IPS-15b (cell line): Measurements from ENCODE around the gene MMP25.

Experiments used
- H3K27me3 ChIP-seq: one replicate; pipeline ENCODE4 v1.6.1; 2013; ENCODE audit warnings: low read length; ENCODE audit not compliant: control insufficient read depth, insufficient read depth
- H3K36me3 ChIP-seq: one replicate; pipeline ENCODE4 v1.6.1; 2013; ENCODE audit warnings: low read length; ENCODE audit not compliant: control insufficient read depth, insufficient read depth
- H3K4me1 ChIP-seq: one replicate; pipeline ENCODE4 v1.6.1; 2013; ENCODE audit warnings: mild to moderate bottlenecking, low read length; ENCODE audit not compliant: control insufficient read depth, insufficient read depth
- H3K4me3 ChIP-seq: one replicate; pipeline ENCODE4 v1.5.1; 2013; ENCODE audit warnings: low read depth, low read length
- H3K9ac ChIP-seq: one replicate; pipeline ENCODE4 v1.6.1; 2013; ENCODE audit warnings: low read depth, mild to moderate bottlenecking, low read length
- H3K9me3 ChIP-seq: one replicate; pipeline ENCODE4 v1.6.1; 2013; ENCODE audit warnings: mild to moderate bottlenecking, low read length; ENCODE audit not compliant: control insufficient read depth, insufficient read depth

Gene MMP25

DNA sequence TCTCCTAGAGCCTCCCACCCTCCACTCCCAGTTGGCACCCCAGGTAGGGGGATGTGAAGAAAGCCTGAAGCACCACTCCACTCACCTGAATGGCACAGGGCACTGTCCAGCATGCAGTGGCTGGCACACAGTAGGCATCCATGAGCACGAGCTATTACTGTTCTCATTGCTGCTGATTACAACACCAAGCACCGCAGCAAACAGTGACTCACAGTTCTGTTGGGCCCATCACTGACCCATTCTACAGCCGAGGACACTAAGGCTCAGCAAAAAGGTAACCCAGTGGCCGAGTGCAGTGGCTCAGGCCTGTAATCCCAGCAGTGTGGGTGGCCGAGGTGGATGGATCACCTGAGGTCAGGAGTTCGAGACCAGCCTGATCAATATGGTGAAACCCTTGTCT, 50.0 kb downstream of the MMP25 start:
- Histone ChIP-seq H3K4me3 (peak overlapping the region; percentile 35), H3K36me3 (peaks cover 21% of the 10 kb centered on the region), H3K9ac (peak overlapping the region; percentile 57), H3K4me1 (peaks cover 18% of the 10 kb centered on the region), H3K9me3 (no peaks in the 10 kb centered on the region), H3K27me3 (no peaks in the 10 kb centered on the region)

DNA sequence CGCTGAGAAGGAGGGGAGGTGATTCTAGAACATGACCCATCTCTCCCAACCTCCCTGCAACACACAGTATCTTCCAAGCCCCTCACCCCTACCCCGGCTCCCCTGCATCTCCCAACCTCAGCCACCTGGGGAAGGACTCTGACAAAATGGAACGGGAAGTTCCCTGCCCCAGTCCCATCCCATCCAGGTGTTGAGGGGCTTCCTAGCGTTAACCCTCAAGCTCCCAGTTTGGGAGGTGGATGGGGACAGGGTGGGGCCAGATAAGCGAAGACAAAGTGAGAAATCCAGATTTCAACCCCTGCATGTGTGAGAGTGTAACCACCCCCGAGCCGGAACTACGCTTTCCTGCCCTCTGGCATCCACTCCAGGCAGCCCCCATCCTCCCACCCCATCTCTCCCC, 50.9 kb downstream of the MMP25 start:
- peak overlapping the region; percentile 81 for H3K4me3 ChIP-seq
- H3K9me3 ChIP-seq = no peaks in the 10 kb centered on the region
- H3K36me3 ChIP-seq = peaks cover 12% of the 10 kb centered on the region
- peak overlapping the region; percentile 97 for H3K9ac ChIP-seq
- H3K27me3 ChIP-seq = no peaks in the 10 kb centered on the region
- peaks cover 18% of the 10 kb centered on the region for H3K4me1 ChIP-seq

DNA sequence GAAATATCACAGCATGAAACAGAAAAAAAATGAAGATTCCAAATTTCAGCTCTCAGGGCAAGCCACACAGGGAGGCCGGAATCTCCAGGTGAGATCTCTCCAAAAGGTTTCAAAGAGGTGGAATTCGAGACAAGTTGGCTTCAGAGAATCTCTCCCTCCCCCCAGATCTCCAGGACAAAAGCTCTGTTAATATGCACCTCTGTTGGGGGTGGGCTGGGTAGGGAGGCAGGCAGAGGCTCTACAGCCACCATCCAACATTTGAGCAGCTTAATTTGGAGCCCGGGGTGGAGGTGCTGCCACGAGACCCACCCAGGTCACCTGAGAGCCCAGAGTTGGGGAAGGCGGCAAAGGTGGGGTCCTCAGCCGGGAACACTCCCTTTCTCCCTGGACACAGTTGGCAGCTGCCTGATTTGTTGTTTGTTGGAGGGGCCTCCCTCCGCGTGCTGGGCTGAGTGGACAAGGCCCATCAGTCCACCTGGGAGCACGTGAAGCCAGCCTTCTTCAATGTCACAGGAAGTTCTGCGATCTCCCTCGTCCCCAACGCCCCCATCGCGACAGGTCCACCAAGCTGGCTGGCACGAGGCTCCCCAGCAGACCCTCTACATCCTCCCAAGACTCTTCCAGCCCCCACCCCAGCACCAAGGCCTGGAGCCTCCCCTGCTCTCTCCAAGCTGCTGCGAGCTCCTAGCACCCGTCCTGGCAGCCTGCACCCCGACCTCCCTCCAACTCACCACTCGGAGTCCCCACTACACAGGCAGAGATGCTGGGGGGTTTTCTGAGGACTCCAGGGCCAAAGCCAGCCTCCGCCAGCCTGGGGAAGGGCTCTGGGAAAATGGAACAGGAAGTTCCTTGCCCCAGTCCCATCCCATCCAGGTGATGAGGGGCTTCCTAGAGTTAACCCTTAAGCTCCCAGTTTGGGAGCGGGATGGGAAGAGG, 52.4 kb downstream of the MMP25 start, which contains the start of gene ZSCAN10:
Gene ZSCAN10 (minus strand): TSS at position 836 of the 936 bp plus-strand sequence. CDS start 6,357 bp downstream, outside the sequence.
- Histone ChIP-seq H3K9me3 (no peaks in the 10 kb centered on the region), H3K27me3 (no peaks in the 10 kb centered on the region), H3K4me3 (peak within 1 kb of the TSS; percentile 81), H3K9ac (peak within 1 kb of the TSS; percentile 97), H3K36me3 (peaks cover 5% of the 10 kb centered on the region), H3K4me1 (peaks cover 18% of the 10 kb centered on the region)

DNA sequence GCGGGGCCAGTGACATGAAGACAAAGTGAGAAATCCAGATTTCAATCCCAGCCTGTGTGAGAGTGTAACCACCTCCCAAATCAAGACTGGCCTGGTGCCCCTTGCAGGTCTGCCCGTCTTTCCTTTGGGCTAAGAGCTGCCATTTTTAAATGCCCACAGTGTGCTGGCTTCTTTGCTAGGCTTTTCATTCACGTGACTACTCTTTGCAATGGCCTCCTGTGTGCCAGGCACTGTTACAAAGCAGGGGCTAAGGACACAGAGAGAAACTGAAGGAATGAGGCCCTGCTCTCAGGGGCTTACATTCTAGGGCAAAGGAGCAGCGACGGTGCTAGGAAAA, 53.0 kb downstream of the MMP25 start:
- H3K9me3 ChIP-seq = no peaks in the 10 kb centered on the region
- H3K9ac ChIP-seq = peak overlapping the region; percentile 97
- H3K4me1 ChIP-seq = peaks cover 18% of the 10 kb centered on the region
- peak overlapping the region; percentile 81 for H3K4me3 ChIP-seq
- no peaks in the 10 kb centered on the region for H3K27me3 ChIP-seq
- H3K36me3 ChIP-seq = peaks cover 5% of the 10 kb centered on the region

DNA sequence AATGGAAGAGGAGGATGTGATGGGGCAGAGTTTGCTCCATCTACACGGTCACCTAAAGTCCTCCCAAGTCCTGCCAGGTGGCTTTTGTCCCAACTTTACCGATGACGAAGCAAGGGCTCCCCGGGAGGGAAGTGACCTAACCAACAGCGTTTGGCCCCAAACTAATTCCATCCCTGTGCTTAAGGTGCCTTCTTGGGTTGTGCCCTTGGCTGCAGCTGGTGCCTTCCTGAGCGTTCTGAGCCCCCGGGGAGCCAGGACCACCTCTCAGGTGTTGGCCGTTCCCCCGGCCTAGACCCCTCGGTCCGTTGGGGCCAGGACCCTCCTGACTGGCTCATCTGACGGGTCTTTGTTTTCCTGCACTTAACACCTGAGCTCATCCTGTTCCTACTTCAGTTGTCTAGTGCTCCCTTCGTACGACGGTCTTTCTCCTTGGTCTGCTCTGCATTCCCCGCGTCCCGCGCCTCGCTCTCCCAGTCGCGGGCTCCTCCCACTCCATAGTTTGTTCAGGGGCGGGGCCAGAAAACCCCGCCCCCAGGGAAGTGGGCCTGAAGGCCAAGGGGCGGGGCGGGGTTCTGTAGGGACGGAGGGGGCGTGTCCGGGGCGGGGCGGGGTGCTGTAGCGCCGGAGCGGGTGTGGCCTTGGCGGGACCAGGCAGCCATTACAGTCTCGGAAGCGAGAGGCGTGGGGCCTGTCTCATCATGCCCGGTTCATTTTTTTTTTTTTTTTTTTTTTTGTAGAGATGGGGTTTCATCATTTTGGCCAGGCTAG, 53.6 kb downstream of the MMP25 start:
- Histone ChIP-seq H3K4me1 (peaks cover 18% of the 10 kb centered on the region), H3K4me3 (peak overlapping the region; percentile 81), H3K9ac (peak overlapping the region; percentile 97)

DNA sequence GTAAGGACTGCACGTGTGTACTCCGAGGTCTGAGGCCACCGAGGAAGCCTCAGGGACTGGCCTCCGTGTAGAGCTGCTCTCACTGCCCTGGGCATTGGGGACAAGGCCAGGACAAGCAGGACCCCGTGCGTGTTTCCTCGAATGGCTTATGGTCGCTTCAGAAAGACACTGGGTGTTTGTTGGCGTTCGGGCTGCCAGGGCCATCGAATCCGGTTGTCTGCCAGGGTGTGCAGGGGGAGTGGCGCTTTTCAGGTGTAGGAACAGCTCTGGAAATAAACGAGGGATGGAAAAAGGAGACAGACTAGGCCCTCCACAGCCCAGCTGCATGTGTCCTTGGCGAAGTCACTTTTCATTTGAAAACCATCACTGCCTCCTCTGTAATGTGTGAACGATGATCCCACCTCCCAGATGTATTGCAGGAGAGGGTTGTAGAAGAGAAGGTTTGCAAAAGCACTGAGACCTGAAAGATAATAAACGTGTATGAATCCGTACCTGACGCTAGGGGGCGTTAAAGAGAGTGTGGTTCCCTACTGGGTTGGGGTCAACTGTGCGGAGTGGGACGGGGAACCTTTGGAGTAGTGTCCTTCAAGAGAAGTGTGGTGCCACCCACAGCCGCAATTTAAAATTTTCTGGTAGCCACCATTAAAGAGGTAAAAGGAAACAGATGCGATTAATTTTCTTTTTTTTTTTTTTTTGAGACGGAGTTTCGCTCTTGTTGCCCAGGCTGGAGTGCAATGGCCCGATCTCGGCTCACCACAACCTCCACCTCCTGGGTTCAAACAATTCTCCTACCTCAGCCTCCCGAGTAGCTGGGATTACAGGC, 54.9 kb downstream of the MMP25 start:
- Histone ChIP-seq H3K4me1 (peaks cover 15% of the 10 kb centered on the region), H3K9me3 (no peaks in the 10 kb centered on the region), H3K9ac (no peak overlapping the region), H3K4me3 (peak overlapping the region; percentile 23), H3K27me3 (no peaks in the 10 kb centered on the region), H3K36me3 (peaks cover 3% of the 10 kb centered on the region)

More for the DNA sequence above, 53.6 kb downstream of the MMP25 start:
- H3K9me3 ChIP-seq = no peaks in the 10 kb centered on the region
- H3K27me3 ChIP-seq = no peaks in the 10 kb centered on the region
- H3K36me3 ChIP-seq = peaks cover 5% of the 10 kb centered on the region

DNA sequence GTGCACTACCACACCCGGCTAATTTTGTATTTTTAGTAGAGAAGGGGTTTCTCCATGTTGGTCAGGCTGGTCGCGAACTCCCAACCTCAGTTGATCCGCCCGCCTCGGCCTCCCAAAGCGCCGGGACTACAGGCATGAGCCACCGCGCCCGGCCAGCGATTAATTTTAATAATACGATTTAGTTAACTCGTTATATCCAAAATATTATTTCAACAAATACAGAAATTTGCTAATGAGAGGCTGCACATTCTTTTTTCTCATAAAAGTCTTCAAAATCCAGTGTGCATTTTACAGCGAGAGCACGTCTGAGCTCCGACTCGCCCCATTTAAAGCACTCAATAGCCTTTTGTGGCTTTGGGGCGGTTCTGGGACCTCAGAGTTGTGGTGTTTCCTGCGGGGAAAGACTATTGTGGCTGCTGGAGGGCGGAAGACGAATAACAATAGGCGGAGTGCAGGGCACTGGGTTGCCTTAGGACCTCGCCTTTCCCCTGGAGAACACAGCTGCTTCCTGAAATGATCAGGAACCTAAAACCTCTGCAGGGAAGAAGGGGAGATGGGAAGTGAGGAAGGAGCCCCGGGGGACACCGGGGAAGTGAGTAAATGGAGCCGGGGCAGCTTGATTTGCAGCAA, 55.6 kb downstream of the MMP25 start:
- Histone ChIP-seq H3K9me3 (no peaks in the 10 kb centered on the region), H3K27me3 (no peaks in the 10 kb centered on the region), H3K9ac (no peak overlapping the region), H3K4me3 (peak overlapping the region; percentile 4), H3K36me3 (no peaks in the 10 kb centered on the region), H3K4me1 (peaks cover 9% of the 10 kb centered on the region)

DNA sequence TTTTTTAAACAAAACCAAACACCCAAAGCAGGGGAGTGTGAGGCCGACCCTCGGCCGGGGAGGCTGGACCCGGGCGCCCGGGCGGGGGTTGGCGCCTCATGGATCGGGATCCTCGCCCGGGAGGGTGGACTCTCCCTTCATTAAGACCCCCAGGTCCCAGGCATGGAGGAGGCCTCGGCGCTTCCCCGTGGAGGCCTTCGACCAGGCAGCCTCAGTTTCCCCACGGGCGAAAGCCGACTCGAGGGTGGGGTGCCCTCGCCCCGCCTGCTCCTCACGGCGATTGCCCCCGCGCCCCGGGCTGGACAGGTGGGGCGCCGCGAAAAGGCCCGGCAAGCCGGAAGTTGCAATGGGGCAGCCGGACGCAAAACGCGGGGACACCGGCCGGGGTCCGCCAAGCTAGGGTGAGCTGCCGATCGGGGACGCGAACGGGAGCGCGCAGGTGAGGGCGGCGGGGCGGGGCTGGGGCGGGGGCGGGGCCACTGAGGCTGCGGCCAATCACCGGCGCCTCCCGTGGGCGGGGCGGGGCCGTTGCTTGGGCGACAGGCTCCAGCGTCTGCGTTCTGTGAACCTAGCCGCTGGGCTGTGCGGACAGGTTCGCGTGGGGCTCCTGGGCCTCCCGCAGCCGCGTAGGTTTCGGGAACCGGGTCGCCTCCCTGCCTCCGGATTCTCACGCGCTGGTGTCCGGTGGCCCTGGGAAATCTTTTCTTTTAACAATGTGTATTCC, 60.0 kb downstream of the MMP25 start:
- Histone ChIP-seq H3K27me3 (no peaks in the 10 kb centered on the region), H3K9me3 (no peaks in the 10 kb centered on the region), H3K4me3 (peak overlapping the region; percentile 68), H3K36me3 (no peaks in the 10 kb centered on the region), H3K4me1 (no peaks in the 10 kb centered on the region), H3K9ac (peak overlapping the region; percentile 83)
